PC-9 (cell line): Measurements from ENCODE around the gene PDIA5. TPM values are rescaled to one million over a fixed set of nuclear protein-coding genes. Genes with fewer than 3 reads are reported as not detected.

Source experiments
- BruUV-seq: library from RNA; stranded (reverse); fragments of 400-500 nt; replicated peaks from 2 replicates; lab custom pipeline; 2021; lab: Mats Ljungman, UMichigan
- CTCF ChIA-PET: fragments of 300-600 bp; sonication (Branson Sonifier 250); formaldehyde crosslinking; loops from one replicate; lab custom pipeline; 2022; ENCODE audit warnings: antibody characterized with exemption; lab: Charles Lee
- POLR2A ChIA-PET: fragments of 300-600 bp; sonication (Branson Sonifier 250); formaldehyde crosslinking; loops from one replicate; lab custom pipeline; 2022; ENCODE audit warnings: antibody characterized with exemption; ENCODE audit not compliant: unreplicated experiment; lab: Charles Lee
- DNase-seq, 2 experiments: peaks; one replicate each; pipeline versions ENCODE4 v3.0.0 to v3.0.0-alpha.2; 2015 to 2022; ENCODE audit warnings: mixed read lengths in 1 of 2
- H2AFZ ChIP-seq: fragments of 200-600 bp; sonication (generic); 2 replicates; pipeline ENCODE4 v1.8.1; 2017; ENCODE audit warnings: antibody characterized with exemption
- H3F3A ChIP-seq: fragments of 200-600 bp; sonication (generic); 2 replicates; pipeline ENCODE4 v1.8.1; 2017; ENCODE audit warnings: antibody characterized with exemption, mild to moderate bottlenecking, low read depth; ENCODE audit not compliant: insufficient read depth
- H3K27ac ChIP-seq: fragments of 200-600 bp; sonication (generic); 2 replicates; pipeline ENCODE4 v1.6.1; 2016; ENCODE audit warnings: mixed run types
- H3K27me3 ChIP-seq: fragments of 200-600 bp; sonication (generic); 2 replicates; pipeline ENCODE4 v1.6.1; 2016; ENCODE audit warnings: low read depth, mixed run types; ENCODE audit not compliant: insufficient read depth
- H3K36me3 ChIP-seq: fragments of 200-600 bp; sonication (generic); 2 replicates; pipeline ENCODE4 v1.6.1; 2016; ENCODE audit warnings: low read depth, mixed run types
- H3K4me1 ChIP-seq: fragments of 200-600 bp; sonication (generic); replicated peaks from 2 replicates; pipeline ENCODE4 v1.6.1; 2016; ENCODE audit warnings: mixed run types; ENCODE audit not compliant: insufficient read depth
- H3K4me2 ChIP-seq: fragments of 200-600 bp; sonication (generic); 2 replicates; pipeline ENCODE4 v1.6.1; 2017; ENCODE audit warnings: mixed run types
- H3K4me3 ChIP-seq: fragments of 200-600 bp; sonication (generic); 2 replicates; pipeline ENCODE4 v1.6.1; 2016; ENCODE audit warnings: mixed run types
- H3K79me2 ChIP-seq: fragments of 200-600 bp; sonication (generic); 2 replicates; pipeline ENCODE4 v1.6.1; 2017; ENCODE audit warnings: low read depth, mixed run types
- H3K9me2 ChIP-seq: fragments of 200-600 bp; sonication (generic); 2 replicates; pipeline ENCODE4 v1.8.1; 2017; ENCODE audit warnings: mild to moderate bottlenecking; ENCODE audit not compliant: insufficient read depth
- H3K9me3 ChIP-seq: fragments of 200-600 bp; sonication (generic); 2 replicates; pipeline ENCODE4 v1.8.1; 2016; ENCODE audit warnings: low read depth; ENCODE audit not compliant: insufficient read depth
- H4K20me1 ChIP-seq: fragments of 200-600 bp; sonication (generic); 2 replicates; pipeline ENCODE4 v1.8.1; 2017; ENCODE audit not compliant: insufficient read depth
- CTCF ChIP-seq: fragments of 200-600 bp; sonication (generic); conservative IDR thresholded peaks from 2 replicates; pipeline ENCODE4 v1.6.1; 2017; ENCODE audit warnings: mixed run types, antibody characterized with exemption, mild to moderate bottlenecking, moderate library complexity
- EZH2 ChIP-seq: fragments of 200-600 bp; sonication (generic); IDR thresholded peaks from 2 replicates; pipeline ENCODE4 v1.8.0; 2017; ENCODE audit warnings: antibody characterized with exemption, low read depth
- intact Hi-C: fragments of 100-400 bp; cut with micrococcal nuclease; formaldehyde crosslinking; loops from one replicate; pipeline ENCODE4 v1.10.0; 2022; ENCODE audit not compliant: unreplicated experiment
- total RNA-seq: library from RNA; stranded (reverse); gene quantifications from 2 replicates; pipeline ENCODE4 v1.2.3, GENCODE V29; 2021

Gene PDIA5
- total RNA-seq, 1 experiment from 2014 or later = 31.7 TPM

- Histone ChIP-seq H3K36me3 (no peaks in the 10 kb centered on the region), H3K79me2 (no peaks in the 10 kb centered on the region), H4K20me1 (no peaks in the 10 kb centered on the region), H3K4me3 (no peak overlapping the region), H3K9me3 (no peaks in the 10 kb centered on the region), H3K27me3 (no peaks in the 10 kb centered on the region), H3K4me2 (no peak overlapping the region), H3K27ac (no peak overlapping the region), H3K4me1 (no peaks in the 10 kb centered on the region), H3F3A (no peaks in the 10 kb centered on the region), H2AFZ (no peak overlapping the region), H3K9me2 (no peaks in the 10 kb centered on the region)
- BruUV-seq = no TSS peak
- intact Hi-C loops = no loop called here
- ChIA-PET POLR2A (no interaction called here), CTCF (no interaction called here)
- DNase-seq = no peak
- TF ChIP-seq EZH2 (no peak), CTCF (no peak)
Observed at GRCh38 chr3:123157598-123158287, 90.9 kb downstream of the PDIA5 start.

DNA sequence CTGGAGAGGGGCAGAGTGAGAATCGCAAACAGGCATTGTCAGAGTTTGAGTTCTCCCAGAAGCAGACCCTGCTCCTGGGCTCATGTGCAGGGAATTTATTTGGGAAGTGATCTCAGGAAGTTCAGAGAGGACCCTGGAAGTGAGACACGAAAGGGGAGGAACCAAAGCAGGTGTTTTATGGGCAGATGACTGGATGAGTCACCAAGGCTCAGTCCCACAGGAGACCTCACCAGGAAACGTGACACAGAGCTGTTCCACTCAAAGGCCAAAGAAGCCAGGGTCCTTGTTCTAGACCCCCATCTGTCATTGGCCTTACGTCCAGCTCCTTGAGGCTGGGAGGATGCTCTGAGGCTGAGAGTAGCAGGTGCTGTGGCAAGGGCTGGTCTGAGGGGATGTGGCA, 91.5 kb downstream of the PDIA5 start:
- Histone ChIP-seq H4K20me1 (no peaks in the 10 kb centered on the region), H3F3A (no peaks in the 10 kb centered on the region), H3K27ac (no peak overlapping the region), H3K9me3 (no peaks in the 10 kb centered on the region), H3K9me2 (no peaks in the 10 kb centered on the region), H3K4me3 (no peak overlapping the region), H3K79me2 (no peaks in the 10 kb centered on the region), H3K4me1 (no peaks in the 10 kb centered on the region), H3K36me3 (no peaks in the 10 kb centered on the region), H3K4me2 (no peak overlapping the region), H2AFZ (no peak overlapping the region), H3K27me3 (no peaks in the 10 kb centered on the region)
- CTCF ChIA-PET = no interaction called here
- no peak for DNase-seq
- POLR2A ChIA-PET = no interaction called here
- BruUV-seq = no TSS peak
- TF ChIP-seq EZH2 (no peak), CTCF (no peak)
- intact Hi-C loops = no loop called here

DNA sequence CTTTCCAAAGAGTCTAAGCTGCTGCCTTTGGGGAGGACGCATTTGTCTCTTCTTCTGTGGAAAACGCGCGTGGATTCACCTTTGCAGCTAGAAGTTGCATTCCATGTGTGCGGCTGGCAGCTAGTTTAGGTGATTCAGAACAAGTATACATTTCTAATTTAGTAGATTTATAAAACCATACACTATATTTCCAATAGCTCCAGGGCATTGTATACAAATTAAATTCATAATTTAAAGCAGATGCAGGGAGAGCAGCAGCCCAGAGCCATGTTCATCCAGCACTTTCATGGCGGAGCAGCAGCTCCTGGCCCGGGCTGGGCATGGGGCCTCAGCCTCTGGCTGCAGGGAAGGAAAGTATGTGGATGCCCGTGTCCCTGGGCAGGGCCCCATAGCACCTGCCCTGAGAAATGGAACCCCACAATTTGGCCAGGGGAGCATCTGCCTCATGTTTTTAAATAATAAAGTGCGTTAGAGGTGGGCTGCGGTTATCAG, 92.1 kb downstream of the PDIA5 start:
- Histone ChIP-seq H3K4me2 (no peak overlapping the region), H3F3A (no peaks in the 10 kb centered on the region), H3K27ac (no peak overlapping the region), H4K20me1 (no peaks in the 10 kb centered on the region), H3K4me1 (no peaks in the 10 kb centered on the region), H3K9me3 (no peaks in the 10 kb centered on the region), H3K27me3 (no peaks in the 10 kb centered on the region), H3K79me2 (no peaks in the 10 kb centered on the region), H3K4me3 (no peak overlapping the region), H3K9me2 (no peaks in the 10 kb centered on the region), H3K36me3 (no peaks in the 10 kb centered on the region), H2AFZ (no peak overlapping the region)
- ChIA-PET CTCF (no interaction called here), POLR2A (no interaction called here)
- DNase-seq = no peak
- intact Hi-C loops = no loop called here
- TF ChIP-seq EZH2 (no peak), CTCF (no peak)
- BruUV-seq = no TSS peak
